ENCODE results near the gene DRGX. TPM values are rescaled to one million over a fixed set of nuclear protein-coding genes. Genes with fewer than 3 reads are reported as not detected.

Gene DRGX
- total and polyA plus RNA-seq, 2 experiments from 2014 or later = 0.09 TPM; not detected in 1

DNA sequence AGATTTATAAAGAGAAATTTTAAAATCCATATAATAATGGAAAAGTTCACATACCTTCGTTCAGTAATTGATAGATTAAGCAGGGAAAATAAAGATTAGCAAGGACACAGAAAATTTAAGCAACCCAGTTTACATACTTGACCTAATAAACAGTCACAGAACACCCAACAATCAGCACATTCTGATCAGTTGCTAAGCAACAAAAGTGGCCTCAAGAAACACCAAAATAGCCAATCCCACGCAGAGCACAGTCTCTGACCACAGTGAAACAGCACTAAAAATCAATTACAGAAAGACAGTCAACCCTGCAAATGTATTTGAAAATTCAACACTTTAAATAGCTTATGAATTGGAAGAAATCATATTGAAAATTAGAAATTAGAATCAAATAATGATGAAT is 39.3 kb upstream of the DRGX start:
- no peaks in the 10 kb centered on the region for H3F3A ChIP-seq (ENCODE audit: insufficient read depth)

GRCh38 chr10:49433069-49433468 is 37.2 kb upstream of the DRGX start:
- Histone ChIP-seq H3K79me2 (ENCODE audit: insufficient read depth) (no peaks in the 10 kb centered on the region), H3K4me1 (ENCODE audit: insufficient read depth) (no peaks in the 10 kb centered on the region), H3K4me3 (no peak overlapping the region), H2AFZ (no peak overlapping the region), H3K27ac (no peak overlapping the region), H3F3A (ENCODE audit: insufficient read depth) (no peaks in the 10 kb centered on the region), H3K9ac (no peak overlapping the region), H3K27me3 (replicated peaks; ENCODE audit: insufficient read depth) (no peaks in the 10 kb centered on the region), H3K4me2 (ENCODE audit: unreplicated experiment) (no peak overlapping the region), H3K36me3 (ENCODE audit: low read depth) (no peaks in the 10 kb centered on the region), H3K9me3 (ENCODE audit: low read depth) (no peaks in the 10 kb centered on the region), H4K20me1 (ENCODE audit: insufficient read depth) (no peaks in the 10 kb centered on the region), H3K9me2 (ENCODE audit: insufficient read depth) (no peaks in the 10 kb centered on the region)
- DNase-seq = no peak
- TF ChIP-seq EZH2 (IDR thresholded peaks at IDR 0.05; ENCODE audit: insufficient read depth, poor library complexity, severe bottlenecking) = no peak
- TF ChIP-seq EZH2phosphoT487 (IDR thresholded peaks at IDR 0.05; ENCODE audit: insufficient read depth, low read depth) = no peak
- in situ Hi-C loops (cut with MboI) = no loop called here
- 39 to 54% methylated on average over 2 of the region's 2 CpGs for WGBS, 2 experiments (ENCODE audit: low coverage in 1 of 2, low lambda C conversion rate in 2 of 2, missing lambda C conversion rate in 2 of 2)

More for the DNA sequence above, 39.3 kb upstream of the DRGX start:
- in situ Hi-C loops (cut with MboI) = no loop called here
- H3K4me1 ChIP-seq (ENCODE audit: insufficient read depth) = no peaks in the 10 kb centered on the region
- no peaks in the 10 kb centered on the region for H3K27me3 ChIP-seq (replicated peaks; ENCODE audit: insufficient read depth)
- DNase-seq = no peak
- no peaks in the 10 kb centered on the region for H3K9me2 ChIP-seq (ENCODE audit: insufficient read depth)
- 46 to 55% methylated on average over 2 of the region's 2 CpGs for WGBS, 2 experiments (ENCODE audit: low coverage in 1 of 2, low lambda C conversion rate in 2 of 2, missing lambda C conversion rate in 2 of 2)
- no peaks in the 10 kb centered on the region for H3K79me2 ChIP-seq (ENCODE audit: insufficient read depth)
- H3K4me3 ChIP-seq = no peak overlapping the region
- H2AFZ ChIP-seq = no peak overlapping the region
- H3K27ac ChIP-seq = no peak overlapping the region
- H4K20me1 ChIP-seq (ENCODE audit: insufficient read depth) = no peaks in the 10 kb centered on the region
- TF ChIP-seq EZH2 (IDR thresholded peaks at IDR 0.05; ENCODE audit: insufficient read depth, poor library complexity, severe bottlenecking) (no peak), EZH2phosphoT487 (IDR thresholded peaks at IDR 0.05; ENCODE audit: insufficient read depth, low read depth) (no peak)
- no peak overlapping the region for H3K4me2 ChIP-seq (ENCODE audit: unreplicated experiment)
- no peak overlapping the region for H3K9ac ChIP-seq
- no peaks in the 10 kb centered on the region for H3K36me3 ChIP-seq (ENCODE audit: low read depth)
- H3K9me3 ChIP-seq (ENCODE audit: low read depth) = no peaks in the 10 kb centered on the region

GRCh38 chr10:49431426-49431825 is 35.5 kb upstream of the DRGX start:
- Histone ChIP-seq H3K9ac (no peak overlapping the region), H3K4me3 (no peak overlapping the region), H4K20me1 (ENCODE audit: insufficient read depth) (no peaks in the 10 kb centered on the region), H3K79me2 (ENCODE audit: insufficient read depth) (no peaks in the 10 kb centered on the region), H3K36me3 (ENCODE audit: low read depth) (no peaks in the 10 kb centered on the region), H3K9me2 (ENCODE audit: insufficient read depth) (no peaks in the 10 kb centered on the region), H2AFZ (no peak overlapping the region), H3K4me2 (ENCODE audit: unreplicated experiment) (no peak overlapping the region), H3K27ac (no peak overlapping the region), H3F3A (ENCODE audit: insufficient read depth) (no peaks in the 10 kb centered on the region), H3K27me3 (replicated peaks; ENCODE audit: insufficient read depth) (no peaks in the 10 kb centered on the region), H3K9me3 (ENCODE audit: low read depth) (no peaks in the 10 kb centered on the region), H3K4me1 (ENCODE audit: insufficient read depth) (no peaks in the 10 kb centered on the region)
- in situ Hi-C loops (cut with MboI) = no loop called here
- TF ChIP-seq EZH2 (IDR thresholded peaks at IDR 0.05; ENCODE audit: insufficient read depth, poor library complexity, severe bottlenecking) (no peak), EZH2phosphoT487 (IDR thresholded peaks at IDR 0.05; ENCODE audit: insufficient read depth, low read depth) (no peak)
- 66 to 75% methylated on average over 2 of the region's 2 CpGs for WGBS, 2 experiments (ENCODE audit: low coverage in 1 of 2, low lambda C conversion rate in 2 of 2, missing lambda C conversion rate in 2 of 2)
- no peak for DNase-seq

DNA sequence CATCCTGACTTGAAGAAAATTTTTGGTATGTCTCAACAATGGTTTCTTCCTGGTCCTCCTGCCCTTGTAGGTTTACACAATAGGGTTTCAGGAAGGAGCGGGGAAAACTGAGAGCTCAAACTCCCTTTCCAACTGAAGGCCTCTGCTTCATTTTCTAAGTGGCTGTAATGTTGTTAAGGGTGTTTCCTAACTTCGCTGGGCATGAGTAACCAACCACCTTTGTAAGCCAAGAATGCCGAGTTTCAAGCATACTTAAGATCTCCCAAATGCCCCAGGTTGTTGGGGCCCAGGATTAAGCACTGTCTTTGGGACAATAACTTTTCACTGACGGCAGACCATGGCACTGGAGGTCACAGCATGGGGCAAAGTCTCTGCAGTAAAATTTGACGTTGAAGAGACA is 33.6 kb upstream of the DRGX start:
- no peak overlapping the region for H3K9ac ChIP-seq
- no peaks in the 10 kb centered on the region for H3K9me3 ChIP-seq (ENCODE audit: low read depth)
- in situ Hi-C loops (cut with MboI) = no loop called here
- H3K79me2 ChIP-seq (ENCODE audit: insufficient read depth) = no peaks in the 10 kb centered on the region
- no peaks in the 10 kb centered on the region for H4K20me1 ChIP-seq (ENCODE audit: insufficient read depth)
- no peak overlapping the region for H3K4me2 ChIP-seq (ENCODE audit: unreplicated experiment)
- no peak overlapping the region for H3K27ac ChIP-seq
- H3K27me3 ChIP-seq (replicated peaks; ENCODE audit: insufficient read depth) = no peaks in the 10 kb centered on the region
- H2AFZ ChIP-seq = no peak overlapping the region
- no peak for DNase-seq
- no peak overlapping the region for H3K4me3 ChIP-seq
- 65 to 66% methylated on average over 5 of the region's 5 CpGs for WGBS, 2 experiments (ENCODE audit: low coverage in 1 of 2, low lambda C conversion rate in 2 of 2, missing lambda C conversion rate in 2 of 2)
- no peaks in the 10 kb centered on the region for H3K36me3 ChIP-seq (ENCODE audit: low read depth)
- H3K9me2 ChIP-seq (ENCODE audit: insufficient read depth) = no peaks in the 10 kb centered on the region
- no peak for TF ChIP-seq EZH2 (IDR thresholded peaks at IDR 0.05; ENCODE audit: insufficient read depth, poor library complexity, severe bottlenecking)
- H3F3A ChIP-seq (ENCODE audit: insufficient read depth) = no peaks in the 10 kb centered on the region
- no peaks in the 10 kb centered on the region for H3K4me1 ChIP-seq (ENCODE audit: insufficient read depth)

Data from GM23248 (cell line).